ENCODE measurements around the gene FAAP20.

DNA sequence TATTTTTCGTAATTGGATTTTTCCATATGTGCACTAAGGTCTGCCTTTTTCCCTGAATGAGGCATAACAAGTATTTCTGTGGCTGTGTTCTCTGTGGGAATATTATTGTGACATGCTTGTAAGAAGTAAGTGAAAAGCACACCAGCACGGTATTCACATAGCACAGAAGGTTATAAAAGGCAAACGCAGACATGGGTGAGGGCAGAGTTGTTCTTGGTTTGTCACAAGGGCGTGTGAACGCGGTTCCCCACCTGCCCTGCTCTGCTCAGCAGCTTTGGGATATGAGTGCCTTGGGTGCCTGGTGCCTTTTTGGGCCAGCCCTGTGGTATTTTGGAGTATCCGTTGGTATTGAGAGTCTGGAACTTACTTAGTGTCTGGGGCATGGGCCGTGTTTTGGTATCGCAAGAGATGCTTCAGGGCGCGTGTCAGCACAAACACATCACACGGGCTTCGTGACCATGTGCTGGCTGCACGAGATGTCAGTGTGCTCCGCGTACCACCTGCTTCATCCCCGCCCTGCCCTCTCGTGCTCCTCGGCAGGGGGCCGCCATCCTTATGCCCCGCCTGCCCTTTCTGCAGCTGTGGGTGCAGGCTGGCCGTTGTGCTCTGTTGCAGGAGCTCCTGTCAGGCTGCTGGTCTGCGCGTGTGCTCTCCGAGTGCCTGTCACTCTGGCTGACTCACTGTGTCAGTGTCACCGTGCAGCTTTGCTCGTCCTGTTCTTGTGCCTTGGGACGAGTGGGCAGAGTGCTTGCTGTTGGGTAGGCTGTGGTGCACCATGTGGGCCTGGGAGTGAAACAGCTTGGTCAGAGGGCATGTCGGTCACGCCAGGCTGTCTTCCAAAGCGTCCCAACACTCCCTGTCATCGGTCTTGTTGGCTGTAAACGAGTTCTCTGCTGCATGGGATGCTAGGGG is 48.5 kb upstream of the FAAP20 start:
- TF ChIP-seq, protein P1, sequence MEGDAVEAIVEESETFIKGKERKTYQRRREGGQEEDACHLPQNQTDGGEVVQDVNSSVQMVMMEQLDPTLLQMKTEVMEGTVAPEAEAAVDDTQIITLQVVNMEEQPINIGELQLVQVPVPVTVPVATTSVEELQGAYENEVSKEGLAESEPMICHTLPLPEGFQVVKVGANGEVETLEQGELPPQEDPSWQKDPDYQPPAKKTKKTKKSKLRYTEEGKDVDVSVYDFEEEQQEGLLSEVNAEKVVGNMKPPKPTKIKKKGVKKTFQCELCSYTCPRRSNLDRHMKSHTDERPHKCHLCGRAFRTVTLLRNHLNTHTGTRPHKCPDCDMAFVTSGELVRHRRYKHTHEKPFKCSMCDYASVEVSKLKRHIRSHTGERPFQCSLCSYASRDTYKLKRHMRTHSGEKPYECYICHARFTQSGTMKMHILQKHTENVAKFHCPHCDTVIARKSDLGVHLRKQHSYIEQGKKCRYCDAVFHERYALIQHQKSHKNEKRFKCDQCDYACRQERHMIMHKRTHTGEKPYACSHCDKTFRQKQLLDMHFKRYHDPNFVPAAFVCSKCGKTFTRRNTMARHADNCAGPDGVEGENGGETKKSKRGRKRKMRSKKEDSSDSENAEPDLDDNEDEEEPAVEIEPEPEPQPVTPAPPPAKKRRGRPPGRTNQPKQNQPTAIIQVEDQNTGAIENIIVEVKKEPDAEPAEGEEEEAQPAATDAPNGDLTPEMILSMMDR (IDR thresholded peaks at IDR 0.05), result no peak
- no peak for TF ChIP-seq POLR2A (IDR thresholded peaks at IDR 0.05)
